CD4-positive, alpha-beta T cell treated with Interleukin-6 at 100 ng/mL for 8 hours (primary cell): Measurements from ENCODE around the gene KRT4.

Source experiments
- DNase-seq: peaks from one replicate; pipeline ENCODE4 v3.0.0-alpha.2; 2020; ENCODE audit warnings: mixed read lengths, low spot score

The KRT4 gene

GRCh38 chr12:52792185-52793029 is 21.5 kb downstream of the KRT4 start:
- no peak for DNase-seq

DNA sequence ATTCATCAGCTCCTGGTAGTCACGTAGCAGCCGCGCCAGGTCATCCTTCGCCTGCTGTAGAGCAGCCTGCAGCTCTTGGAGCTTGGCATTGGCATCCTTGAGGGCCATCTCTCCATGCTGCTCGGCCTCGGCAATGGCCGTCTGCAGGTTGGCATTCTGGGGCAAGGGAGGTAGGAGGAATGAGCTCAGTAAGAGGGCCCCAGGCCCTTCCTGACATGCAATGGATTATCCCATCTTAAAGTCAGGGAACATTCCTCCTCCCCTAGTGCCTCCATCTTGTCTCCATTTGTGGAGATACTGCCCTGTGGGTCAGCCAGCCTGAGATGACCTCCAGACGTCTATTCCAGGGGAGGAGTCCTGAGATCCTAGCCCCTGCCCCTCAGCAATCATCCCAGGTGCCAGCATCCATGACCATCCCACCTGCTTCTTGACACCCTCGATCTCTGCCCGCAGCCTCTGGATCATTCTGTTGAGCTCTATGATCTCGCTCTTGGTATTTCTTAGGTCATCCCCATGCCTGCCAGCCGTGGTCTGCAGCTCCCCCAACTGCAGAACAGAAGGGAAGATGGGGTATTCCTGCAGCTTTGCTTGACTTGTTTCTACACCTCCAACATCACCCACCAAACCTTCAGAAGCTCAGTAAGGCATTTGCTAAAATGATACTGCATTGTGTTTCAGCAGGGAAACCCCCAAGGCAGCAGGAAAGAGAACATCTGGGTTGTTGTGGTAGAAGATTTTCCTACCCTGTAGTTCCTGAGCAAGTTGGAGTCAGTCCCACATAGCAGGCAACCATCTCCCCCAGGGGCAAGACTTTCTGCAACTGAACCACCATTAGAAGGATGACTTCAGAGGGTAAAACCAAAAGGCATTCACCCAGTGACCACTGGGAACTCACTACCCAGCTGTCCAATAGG is 22.4 kb downstream of the KRT4 start:
- DNase-seq = no peak

DNA sequence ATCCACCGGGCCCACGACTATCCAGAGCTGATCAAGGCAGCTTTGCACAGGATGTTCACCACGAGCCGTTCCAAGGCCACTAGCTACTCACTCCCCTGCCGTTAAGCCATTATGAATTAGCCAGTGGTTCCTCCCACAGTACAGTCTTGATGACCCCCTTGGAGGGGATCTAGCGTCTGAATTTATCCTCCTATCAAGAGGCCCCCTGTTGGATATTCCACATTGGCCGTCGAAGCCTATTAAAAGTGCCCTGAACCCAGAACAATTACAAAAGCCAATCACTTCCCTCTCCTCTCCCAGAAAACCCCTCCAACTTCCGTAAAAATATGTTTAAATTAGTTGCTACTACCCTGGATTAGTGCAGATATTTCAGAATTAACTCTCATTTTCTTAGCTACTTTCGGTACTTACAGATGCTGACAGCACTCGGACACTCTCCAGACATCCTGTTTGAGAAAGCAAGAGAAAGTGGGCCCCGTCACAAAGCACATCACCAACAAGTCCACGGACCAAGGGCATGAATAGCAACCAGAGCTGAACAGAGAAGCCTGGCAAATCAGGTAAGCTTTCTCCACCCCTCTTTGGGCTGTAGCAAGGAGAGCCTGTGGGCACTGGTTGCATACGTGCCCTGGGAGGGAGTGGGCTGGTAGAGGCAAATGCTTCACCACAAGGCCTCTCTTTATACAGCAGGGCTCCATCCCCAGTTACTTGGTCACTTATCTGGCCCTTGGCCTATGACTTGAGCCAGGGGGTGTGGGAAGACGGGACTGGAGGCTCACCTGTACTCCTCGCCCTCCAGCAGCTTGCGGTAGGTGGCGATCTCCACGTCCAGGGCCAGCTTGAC is 23.3 kb downstream of the KRT4 start:
- no peak for DNase-seq

DNA sequence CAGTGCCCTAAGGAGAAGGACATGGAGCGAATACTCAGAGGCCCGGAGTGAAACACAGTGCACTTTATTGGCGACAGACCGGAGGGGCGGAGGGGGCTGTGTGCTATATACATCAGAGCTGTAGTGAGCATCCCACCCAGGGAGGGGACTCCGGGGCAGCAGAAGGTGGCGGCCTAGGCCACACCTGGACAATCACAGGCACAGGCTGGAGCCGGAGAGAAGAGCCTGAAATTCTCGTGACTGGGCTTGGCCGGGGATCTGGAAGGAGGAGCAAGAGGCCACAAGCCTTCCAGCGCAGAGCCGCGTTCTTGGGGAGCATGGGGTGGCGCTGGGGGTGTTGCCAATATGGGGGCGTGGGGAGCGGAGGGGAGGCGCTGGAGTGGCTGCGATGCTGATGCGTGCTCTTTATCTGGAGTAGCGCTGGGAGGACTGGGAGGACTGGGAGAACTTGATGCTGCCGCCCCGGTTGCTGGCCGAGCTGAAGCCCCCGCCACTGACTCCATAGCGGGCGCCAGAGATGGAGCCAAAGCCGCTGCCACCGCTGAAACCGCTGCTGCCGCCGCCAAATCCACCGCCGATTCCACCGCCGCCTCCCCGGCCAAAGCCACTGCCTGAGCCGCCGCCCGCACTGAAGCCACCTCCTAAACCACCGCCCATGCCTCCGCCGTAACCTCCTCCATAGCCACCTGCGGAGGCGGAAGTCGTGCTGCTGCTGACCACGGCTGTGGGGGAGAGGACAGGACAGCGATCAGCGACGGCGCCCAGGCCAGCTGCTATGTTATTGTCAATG is 24.1 kb downstream of the KRT4 start:
- no peak for DNase-seq

DNA sequence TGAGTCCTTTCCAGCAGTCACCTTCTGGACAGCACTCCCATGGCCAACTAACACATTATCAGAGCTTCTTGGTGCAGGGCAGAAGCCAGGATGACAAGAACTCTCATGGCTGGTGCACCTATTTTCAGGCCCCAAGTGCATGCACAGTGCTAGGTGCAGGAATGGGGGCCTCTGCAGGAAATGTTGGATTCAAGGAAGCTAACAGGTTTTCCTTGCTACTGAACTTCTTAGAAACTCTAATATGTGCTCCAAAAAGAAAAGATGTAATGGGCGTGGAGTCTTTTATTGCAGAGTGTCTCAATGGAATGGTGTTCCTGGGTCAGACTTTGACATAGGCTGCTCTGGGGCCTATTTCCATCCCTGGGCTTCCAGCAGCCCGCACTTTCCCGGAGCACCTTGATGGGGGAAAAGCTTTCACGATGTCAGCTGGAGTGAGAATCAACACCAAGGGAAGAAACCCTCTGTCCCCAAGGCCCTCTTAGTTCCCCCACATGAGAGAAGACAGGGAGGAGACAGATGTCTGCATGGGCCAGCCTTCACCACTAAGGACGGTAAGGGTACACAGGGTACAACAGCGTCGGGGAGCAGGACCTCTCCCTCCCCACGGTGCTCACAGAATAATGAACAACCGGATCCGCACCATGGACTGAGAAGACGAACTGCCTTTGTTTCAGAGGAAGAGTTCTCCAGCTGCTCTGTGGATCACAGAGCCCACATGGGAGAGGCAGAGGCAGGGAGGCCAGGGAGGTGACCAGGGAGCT is 24.9 kb downstream of the KRT4 start:
- no peak for DNase-seq

- no peak for DNase-seq
Measured at GRCh38 chr12:52788192-52788875, 25.6 kb downstream of the KRT4 start.

GRCh38 chr12:52787324-52788191 is 26.4 kb downstream of the KRT4 start:
- no peak for DNase-seq

DNA sequence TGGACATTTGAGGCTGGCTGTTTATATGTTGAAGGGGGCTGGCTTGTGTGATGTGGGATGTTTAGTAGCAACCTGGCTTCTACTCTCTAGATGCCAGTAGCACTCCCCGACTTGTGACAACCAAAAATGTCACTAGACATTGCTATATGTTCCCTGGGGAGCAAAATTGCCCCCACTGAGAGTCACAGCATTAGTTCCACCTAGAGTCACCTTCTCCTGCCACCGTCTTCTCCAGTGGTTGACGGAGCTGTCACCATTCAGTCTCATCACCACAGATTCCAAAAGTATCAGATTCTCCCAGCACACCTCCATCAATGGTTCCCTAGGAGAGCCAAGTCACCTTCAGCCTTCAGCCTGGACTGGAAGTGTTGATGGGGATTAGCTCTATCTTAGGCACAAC is 29.0 kb downstream of the KRT4 start:
- DNase-seq = no peak

GRCh38 chr12:52783563-52784316 is 30.2 kb downstream of the KRT4 start:
- no peak for DNase-seq

GRCh38 chr12:52782502-52782901 is 31.4 kb downstream of the KRT4 start:
- DNase-seq = no peak

- no peak for DNase-seq
Measured at GRCh38 chr12:52781399-52782082, 32.4 kb downstream of the KRT4 start.

GRCh38 chr12:52779914-52780313 is 34.0 kb downstream of the KRT4 start:
- DNase-seq = no peak

DNA sequence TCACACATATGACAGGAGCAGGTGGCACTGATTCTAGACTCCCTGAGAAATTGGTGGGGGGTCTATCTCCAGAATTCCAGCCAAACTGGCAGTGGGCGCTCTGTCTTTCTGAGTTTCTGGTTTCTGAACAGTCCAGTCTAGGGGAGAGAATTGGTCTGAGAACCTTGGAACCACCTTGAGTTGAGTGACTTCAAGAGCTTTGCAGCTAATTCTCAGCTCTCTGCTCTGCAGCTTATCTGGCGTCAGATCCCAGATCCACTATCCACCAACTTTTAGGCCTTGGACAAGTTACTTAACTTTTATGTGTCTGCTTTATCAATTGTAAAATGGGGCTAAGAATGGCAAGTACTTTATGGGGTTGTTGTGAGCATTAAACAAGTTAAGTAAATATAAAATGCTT is 35.1 kb downstream of the KRT4 start:
- no peak for DNase-seq

- DNase-seq = no peak
Measured at GRCh38 chr12:52777566-52777965, 36.4 kb downstream of the KRT4 start.

DNA sequence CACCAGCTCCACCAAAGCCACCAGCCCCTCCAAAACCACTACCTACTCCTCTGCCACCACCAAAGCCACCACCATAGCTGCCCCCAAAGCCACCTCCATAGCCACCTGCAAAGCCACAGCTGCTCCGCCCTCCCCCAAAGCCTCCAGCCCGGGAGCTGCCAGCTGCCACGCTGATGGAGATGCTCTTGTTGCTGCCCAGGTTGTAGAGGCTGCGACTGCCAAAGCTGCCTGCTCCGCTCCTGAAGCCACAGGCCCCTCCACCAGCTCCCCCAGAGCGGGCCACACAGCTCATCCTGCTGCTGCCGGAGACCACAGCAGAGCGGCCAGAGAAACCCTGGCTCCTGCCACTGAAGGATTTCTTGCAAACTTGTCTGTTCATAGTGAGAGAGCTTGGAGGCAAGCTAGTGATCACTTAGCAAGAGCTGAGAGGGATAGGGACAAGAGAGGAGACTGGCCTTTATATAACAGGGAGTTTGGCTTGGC is 37.0 kb downstream of the KRT4 start, which contains the start of gene KRT76:
Gene KRT76 (minus strand): TSS at position 433 of the 483 bp plus-strand sequence. CDS start 54 bp downstream, at position 379.
- DNase-seq = no peak

DNA sequence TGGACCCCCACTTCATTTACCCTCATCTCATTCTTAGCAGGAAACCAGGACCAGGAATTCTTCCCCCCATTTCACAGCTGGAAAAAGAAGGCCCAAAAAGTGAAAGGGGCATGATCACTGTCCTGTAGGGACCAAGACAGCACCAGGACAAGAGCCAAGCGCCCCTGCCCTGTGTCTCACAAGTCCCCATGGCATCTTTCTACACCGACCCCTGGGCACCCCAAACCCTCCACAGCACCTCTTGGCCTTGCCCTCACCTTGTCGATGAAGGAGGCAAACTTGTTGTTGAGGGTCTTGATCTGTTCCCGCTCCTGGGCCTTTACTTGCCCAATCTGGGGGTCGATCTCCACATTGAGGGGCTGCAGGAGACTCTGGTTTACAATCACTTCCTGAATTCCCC is 37.5 kb downstream of the KRT4 start:
- DNase-seq = no peak

- no peak for DNase-seq
Measured at GRCh38 chr12:52774629-52775250, 39.2 kb downstream of the KRT4 start.
